ENCODE measurements around the gene CACNA1G.
A peak's percentile ranks its signal among the peaks of the same experiment; 100 is the strongest.

The CACNA1G gene

GRCh38 chr17:50588391-50589049 is 28.0 kb downstream of the CACNA1G start:
- no peak for DNase-seq (ENCODE audit: low spot score)

- DNase-seq (ENCODE audit: low spot score), result no peak
Measured at GRCh38 chr17:50589095-50589705, 28.7 kb downstream of the CACNA1G start.

GRCh38 chr17:50590946-50591737 is 30.6 kb downstream of the CACNA1G start:
- no peak for DNase-seq (ENCODE audit: low spot score)

- no peak for DNase-seq (ENCODE audit: low spot score)
Measured at GRCh38 chr17:50593321-50593720, 32.8 kb downstream of the CACNA1G start.

- DNase-seq (ENCODE audit: low spot score), result no peak
Measured at GRCh38 chr17:50594128-50594823, 33.8 kb downstream of the CACNA1G start.

GRCh38 chr17:50594892-50595291 is 34.4 kb downstream of the CACNA1G start:
- no peak for DNase-seq (ENCODE audit: low spot score)

GRCh38 chr17:50596191-50597037 is 35.9 kb downstream of the CACNA1G start:
- DNase-seq (ENCODE audit: low spot score), result no peak

- no peak for DNase-seq (ENCODE audit: low spot score)
Measured at GRCh38 chr17:50598487-50598886, 38.0 kb downstream of the CACNA1G start.

GRCh38 chr17:50599606-50600005 is 39.1 kb downstream of the CACNA1G start:
- DNase-seq (ENCODE audit: low spot score), result no peak

- DNase-seq (ENCODE audit: low spot score), result no peak
Measured at GRCh38 chr17:50601823-50602375, 41.4 kb downstream of the CACNA1G start.

GRCh38 chr17:50602836-50603235 is 42.3 kb downstream of the CACNA1G start:
- no peak for DNase-seq (ENCODE audit: low spot score)

- no peak for DNase-seq (ENCODE audit: low spot score)
Measured at GRCh38 chr17:50603340-50603739, 42.8 kb downstream of the CACNA1G start.

- DNase-seq (ENCODE audit: low spot score), result peak; percentile 5
Measured at GRCh38 chr17:50604513-50604912, 44.0 kb downstream of the CACNA1G start.

GRCh38 chr17:50605429-50605828 is 44.9 kb downstream of the CACNA1G start:
- no peak for DNase-seq (ENCODE audit: low spot score)

- no peak for DNase-seq (ENCODE audit: low spot score)
Measured at GRCh38 chr17:50607522-50608175, 47.1 kb downstream of the CACNA1G start.

- no peak for DNase-seq (ENCODE audit: low spot score)
Measured at GRCh38 chr17:50608700-50609379, 48.3 kb downstream of the CACNA1G start.

- DNase-seq (ENCODE audit: low spot score), result no peak
Measured at GRCh38 chr17:50609380-50610074, 49.0 kb downstream of the CACNA1G start.

GRCh38 chr17:50611634-50612033 is 51.1 kb downstream of the CACNA1G start:
- no peak for DNase-seq (ENCODE audit: low spot score)

GRCh38 chr17:50612281-50612680 is 51.8 kb downstream of the CACNA1G start:
- DNase-seq (ENCODE audit: low spot score), result no peak

All from globus pallidus (tissue), 1 donor.